HG02943 (cell line): ENCODE results near the gene NT5DC4.

Experiments
- ATAC-seq: cut with Tn5 transposase; IDR thresholded peaks from one replicate; pipeline ENCODE4 v1.9.1; 2021; ENCODE audit warnings: mild to moderate bottlenecking, low read depth, moderate library complexity; ENCODE audit not compliant: unreplicated experiment

NT5DC4 gene

DNA sequence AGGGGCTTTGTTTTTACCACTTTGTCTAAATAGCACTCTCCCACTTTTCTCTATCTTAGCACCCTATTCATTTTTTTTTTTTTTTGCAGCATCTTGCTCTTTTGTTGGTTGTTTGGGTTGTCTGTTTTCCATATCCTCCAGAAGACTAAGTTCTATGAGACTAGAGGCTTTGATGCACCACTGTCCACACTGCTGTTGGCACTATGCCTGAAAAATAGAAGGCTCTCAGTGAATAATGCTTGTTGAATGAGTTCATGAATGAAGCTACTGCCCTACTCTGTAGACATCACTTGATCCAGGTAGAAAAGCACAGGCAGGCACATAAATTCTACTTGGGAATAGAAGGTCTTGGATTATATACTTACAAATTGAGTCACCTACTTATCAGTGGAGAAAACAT is 56.2 kb downstream of the NT5DC4 start:
- no peak for ATAC-seq

DNA sequence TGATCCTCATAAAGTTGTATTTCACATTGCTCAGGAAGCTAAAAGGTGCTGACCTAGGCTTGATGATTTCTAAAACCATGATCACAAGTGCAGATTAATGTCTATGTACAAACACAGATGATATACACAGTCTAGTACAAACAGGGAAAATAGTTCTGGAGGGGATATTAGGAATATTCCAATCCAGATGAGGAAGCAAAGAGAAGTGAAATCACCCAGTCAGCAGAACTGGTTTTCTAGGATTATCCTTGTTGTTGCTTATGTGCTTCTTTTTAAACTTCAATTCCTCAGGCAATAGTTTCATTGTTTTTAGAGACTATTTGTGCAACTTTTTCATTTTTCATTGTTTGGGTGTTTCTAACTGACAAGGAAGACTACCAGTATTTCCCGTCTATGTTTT is 58.8 kb downstream of the NT5DC4 start:
- ATAC-seq: no peak

DNA sequence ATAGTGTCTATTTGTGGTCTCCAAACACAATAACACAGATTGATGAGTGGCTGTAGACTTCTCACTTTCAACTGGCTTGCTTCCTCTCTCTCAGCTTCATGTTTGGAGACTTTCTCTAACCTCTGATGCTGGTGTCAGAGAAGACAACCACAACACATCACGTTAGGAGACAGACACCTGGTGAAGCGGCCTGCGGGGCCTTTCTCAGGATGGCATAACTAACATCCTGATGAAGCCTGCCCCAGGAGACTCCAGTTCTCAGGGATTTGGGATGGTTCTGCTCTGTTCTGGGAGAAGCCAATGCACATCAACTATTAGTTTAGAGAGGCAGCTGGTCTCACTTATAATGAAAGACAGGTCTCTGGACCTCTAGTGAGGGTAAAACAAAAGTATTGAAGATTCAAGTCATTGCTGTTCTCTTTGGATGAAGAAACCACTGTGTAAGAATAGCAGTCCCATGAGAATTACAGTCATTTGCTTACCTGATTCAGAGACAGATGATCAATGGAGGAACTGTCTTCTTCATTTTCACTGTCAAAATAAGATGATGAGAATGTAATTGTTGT is 61.5 kb downstream of the NT5DC4 start:
- peak; percentile 78 for ATAC-seq

DNA sequence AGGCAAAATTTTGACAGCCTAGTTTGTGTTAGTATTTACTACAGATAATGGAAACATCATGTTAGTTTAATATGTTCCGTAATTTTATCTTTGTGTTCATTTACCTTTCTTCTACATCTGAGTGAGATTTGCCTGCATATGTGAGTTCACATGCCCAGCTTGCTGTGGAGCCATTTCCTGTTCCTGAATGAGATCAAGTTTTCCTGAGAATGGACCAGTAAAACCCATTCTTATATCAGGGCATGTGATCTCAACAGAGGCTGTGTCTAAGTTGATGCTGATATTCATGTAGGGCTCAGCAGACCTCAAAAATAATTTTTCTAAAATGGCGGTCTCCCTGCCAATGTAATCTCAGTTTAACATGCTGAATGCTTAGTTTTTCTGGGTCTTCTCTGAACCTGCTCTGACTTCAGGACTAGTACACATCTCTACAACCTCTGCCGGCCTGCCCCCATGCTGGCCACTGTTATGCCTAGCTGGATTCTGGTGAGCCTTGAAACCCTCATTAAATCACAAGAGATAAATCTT is 62.4 kb downstream of the NT5DC4 start:
- no peak for ATAC-seq

DNA sequence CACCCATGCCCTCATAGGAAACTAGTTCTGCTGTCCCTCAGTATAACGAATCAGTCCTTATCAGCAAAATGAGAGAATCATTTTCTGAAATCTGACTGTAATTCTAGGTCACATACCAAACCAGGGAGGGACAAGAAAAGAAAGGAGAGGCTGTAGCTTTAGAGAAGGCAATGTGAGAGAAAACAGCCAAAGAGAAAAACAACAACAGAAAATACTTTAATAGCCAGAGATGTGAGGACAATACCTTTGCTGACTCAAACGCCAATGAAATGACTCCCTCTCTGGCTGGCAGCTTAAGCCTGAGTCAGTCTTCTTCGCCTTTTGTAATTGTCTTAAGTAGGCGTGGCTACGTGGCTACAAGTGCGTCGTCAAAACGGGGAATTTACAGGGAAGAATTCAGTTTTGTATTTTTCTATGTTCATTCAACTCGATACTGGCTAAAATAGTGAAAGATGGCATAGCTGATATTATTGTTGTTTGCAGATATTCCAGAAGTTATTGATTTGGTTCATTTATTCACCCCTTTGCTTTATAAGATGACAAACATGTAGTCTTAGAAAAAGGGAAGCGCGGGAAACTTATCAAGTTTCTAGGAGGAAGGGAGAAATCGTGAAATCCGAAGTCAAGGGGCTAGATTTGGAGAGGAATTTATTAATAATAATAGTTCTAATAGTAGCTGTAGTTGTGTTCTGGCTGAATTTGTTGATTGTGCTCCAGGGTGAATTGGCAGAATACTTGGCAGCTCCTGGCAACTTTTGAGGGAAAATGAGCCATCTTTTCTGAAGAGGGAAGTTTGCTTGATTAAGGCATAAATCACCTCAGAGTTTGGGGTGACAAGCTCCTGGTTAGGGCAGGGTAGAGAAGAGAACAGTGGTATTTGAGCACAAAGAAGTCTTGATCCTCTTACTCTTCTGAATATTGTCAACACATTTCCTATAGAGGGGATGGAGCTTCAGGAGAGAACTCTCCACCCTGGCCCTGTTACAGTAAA is 63.7 kb downstream of the NT5DC4 start, which contains the start of gene IL1A:
Gene IL1A, minus strand, starts transcription at position 295 of the 991 bp plus-strand sequence. CDS start 723 bp downstream, outside the sequence.
- no peak for ATAC-seq

DNA sequence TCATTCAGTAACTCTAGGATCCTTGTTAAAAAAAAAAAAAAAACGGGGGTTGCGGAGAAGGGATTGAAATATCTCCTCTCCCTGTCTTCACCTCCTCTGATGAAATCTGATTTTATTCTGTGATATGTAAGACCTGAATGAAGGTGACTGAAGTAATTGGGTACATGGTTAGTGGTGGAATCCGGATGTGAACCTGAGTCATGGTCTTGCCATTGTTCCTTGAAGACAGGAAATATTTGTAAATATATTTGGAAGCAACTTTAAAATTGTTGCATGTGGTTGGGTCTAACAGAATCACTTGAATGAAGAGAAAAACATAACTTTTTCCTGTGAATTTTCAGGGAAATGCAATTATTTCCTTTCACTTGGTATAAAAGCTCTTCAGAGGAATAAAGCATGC is 66.5 kb downstream of the NT5DC4 start:
- no peak for ATAC-seq

DNA sequence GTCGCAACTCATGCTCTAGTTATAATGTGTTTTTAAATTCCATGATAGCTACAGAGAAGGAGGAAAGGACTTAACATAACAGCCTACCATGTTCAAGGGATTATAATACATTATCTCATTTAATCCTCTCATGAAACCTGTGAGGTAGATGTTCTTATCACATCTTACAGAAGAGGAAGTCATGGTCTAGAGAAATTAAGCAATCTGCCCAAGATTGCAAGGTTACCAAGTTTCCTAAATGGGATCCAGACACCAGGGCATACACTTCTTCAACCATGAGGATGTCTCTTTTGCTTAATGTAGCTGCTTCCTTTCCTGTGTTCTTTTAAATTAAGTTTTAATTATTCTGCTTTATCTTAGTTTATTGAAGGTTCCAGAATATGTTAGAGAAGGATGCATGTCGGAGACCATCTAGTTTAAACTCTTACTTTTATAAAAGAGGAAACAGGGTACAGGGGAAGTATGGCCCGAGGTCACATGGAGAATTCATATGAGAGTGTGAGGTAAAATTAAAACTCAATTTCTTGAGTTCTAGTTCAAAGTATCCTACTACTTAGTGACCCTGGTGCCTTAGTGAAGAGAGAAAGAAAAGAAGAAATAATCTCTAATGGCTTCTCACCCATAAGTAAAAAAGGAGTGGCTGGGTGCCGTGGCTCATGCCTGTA is 67.0 kb downstream of the NT5DC4 start:
- ATAC-seq: no peak

DNA sequence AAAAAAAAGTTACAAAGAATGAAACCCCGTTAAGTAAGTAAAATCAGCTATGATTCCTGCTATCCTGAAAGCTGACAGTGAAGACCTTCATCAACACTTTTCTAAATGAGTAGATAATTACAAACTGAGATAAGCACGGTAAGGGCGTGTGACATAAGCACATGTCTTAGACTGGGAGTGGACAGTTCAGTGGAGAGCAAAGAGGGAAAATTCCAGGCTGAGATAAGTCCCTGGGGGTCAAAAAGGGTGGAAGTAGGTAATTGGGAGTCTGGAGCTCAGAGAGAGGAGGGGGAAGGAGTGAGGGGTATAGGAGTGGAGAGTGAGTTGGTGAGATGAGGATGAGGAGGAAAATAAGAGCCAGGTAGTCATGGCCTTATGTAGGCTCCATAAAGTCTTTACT is 67.8 kb downstream of the NT5DC4 start:
- ATAC-seq: no peak
